Stimulated activated naive CD8-positive, alpha-beta T cell treated with anti-CD3 and anti-CD28 coated beads, Interleukin-15, Interleukin-2, amounts not matched to agents 100 ng/mL and 50 ng/mL, for 24 hours (primary cell): ENCODE measurements around the gene PLPPR3.

ENCODE experiments used
- H3K27ac Mint-ChIP-seq: one replicate; pipeline ENCODE4 v1.8.0; 2021; ENCODE audit warnings: mild to moderate bottlenecking, mixed read lengths
- H3K27me3 Mint-ChIP-seq: one replicate; pipeline ENCODE4 v1.8.0; 2021; ENCODE audit warnings: mixed read lengths
- H3K36me3 Mint-ChIP-seq: one replicate; pipeline ENCODE4 v1.8.0; 2021; ENCODE audit warnings: low read depth, mixed read lengths
- H3K4me1 Mint-ChIP-seq: one replicate; pipeline ENCODE4 v1.8.0; 2021; ENCODE audit warnings: low read depth, mixed read lengths
- H3K4me3 Mint-ChIP-seq: one replicate; pipeline ENCODE4 v1.8.0; 2021; ENCODE audit warnings: mild to moderate bottlenecking, mixed read lengths
- H3K9me3 Mint-ChIP-seq: one replicate; pipeline ENCODE4 v1.8.0; 2021; ENCODE audit warnings: mixed read lengths

PLPPR3 gene

DNA sequence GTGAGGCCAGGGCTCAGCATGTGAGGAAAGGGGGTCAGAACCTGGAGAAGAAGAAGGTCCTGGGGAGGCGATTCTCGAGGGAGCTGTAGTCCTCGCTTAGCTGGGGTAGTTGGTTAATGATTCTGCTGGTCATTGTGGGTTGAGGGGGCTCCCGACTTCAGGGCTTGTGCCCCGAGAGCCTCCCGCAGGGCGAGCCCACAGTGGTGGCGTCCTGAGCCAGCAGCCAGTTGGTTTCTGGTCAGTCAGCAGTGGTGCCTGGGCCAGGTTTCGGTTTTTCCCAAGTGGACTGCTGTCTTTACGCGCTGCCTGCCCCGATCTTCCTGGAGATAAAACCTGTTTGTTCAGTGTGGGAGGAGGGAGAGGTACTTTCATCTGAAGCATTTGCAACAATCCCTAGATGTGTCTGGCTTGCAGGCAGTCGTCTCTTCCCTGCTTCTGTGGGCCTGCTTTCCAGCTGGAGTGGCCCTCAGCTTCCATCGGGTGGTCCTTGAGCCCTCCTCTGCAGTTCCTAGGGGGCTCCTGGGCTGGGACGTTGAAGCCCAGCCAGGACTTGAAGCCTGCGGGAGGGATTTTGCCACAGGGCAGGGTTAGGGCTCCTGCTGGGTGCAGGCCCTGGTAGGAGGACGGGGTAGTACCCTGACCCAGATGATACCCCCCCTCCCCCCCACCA lies 21.3 kb downstream of the PLPPR3 start:
- H3K36me3 Mint-ChIP-seq, result peaks cover 49% of the 10 kb centered on the region
- H3K4me3 Mint-ChIP-seq, result peak overlapping the region; percentile 92
- no peaks in the 10 kb centered on the region for H3K9me3 Mint-ChIP-seq
- H3K27me3 Mint-ChIP-seq, result no peaks in the 10 kb centered on the region
- peaks cover 45% of the 10 kb centered on the region for H3K4me1 Mint-ChIP-seq
- peak overlapping the region; percentile 93 for H3K27ac Mint-ChIP-seq

DNA sequence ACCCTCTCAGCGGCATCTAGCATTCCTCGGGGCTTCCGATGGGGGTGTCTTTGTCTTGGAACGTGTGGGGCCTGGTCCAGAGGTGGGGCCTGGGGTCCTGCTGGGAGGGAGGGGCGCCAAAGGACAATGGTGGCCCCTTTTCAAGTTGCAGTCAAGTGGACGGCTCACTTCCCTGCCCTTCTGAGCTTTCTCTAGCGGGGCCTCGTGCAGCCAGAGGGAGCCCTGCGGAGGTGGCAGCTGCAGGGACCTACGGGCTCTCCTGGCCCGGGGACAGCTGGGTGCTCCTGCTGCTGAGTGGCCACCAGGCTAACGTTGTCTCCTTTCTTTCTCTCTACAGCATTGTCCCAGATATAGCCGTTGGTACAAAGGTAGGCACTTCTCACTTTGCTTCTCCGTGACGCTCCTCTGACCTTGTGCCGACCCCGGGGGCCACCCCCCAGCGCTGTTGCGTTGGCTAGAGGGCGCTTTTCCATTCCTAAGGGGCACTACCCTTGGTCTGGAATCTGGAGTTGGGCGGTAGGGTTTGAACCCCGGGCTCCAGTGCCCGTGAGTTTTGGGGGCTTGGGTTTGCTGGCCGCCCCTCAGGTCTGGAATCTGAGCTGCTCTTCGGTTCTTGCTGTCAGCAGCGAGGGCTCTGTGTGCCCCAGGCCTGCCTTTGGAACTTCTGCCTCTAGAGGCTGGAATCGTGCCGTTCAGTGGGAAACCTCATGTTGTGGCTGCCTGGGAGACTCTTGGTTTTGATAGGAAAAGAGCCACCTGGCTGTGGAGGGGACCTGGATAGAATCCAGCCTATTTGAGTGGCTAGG lies 22.5 kb downstream of the PLPPR3 start:
- Mint-ChIP-seq H3K27me3 (no peaks in the 10 kb centered on the region), H3K27ac (peak overlapping the region; percentile 87), H3K4me3 (peak overlapping the region; percentile 92), H3K9me3 (no peaks in the 10 kb centered on the region), H3K36me3 (peaks cover 42% of the 10 kb centered on the region), H3K4me1 (peaks cover 45% of the 10 kb centered on the region)

- peaks cover 41% of the 10 kb centered on the region for H3K4me1 Mint-ChIP-seq
These were observed 23.2 kb downstream of the PLPPR3 start for GRCh38 chr19:798415-799075.

GRCh38 chr19:797528-798414 lies 24.0 kb downstream of the PLPPR3 start:
- Mint-ChIP-seq H3K36me3 (peaks cover 33% of the 10 kb centered on the region), H3K27me3 (no peaks in the 10 kb centered on the region), H3K4me3 (peak overlapping the region; percentile 95), H3K9me3 (no peaks in the 10 kb centered on the region), H3K4me1 (peaks cover 36% of the 10 kb centered on the region), H3K27ac (peak overlapping the region; percentile 91)

More at GRCh38 chr19:798415-799075, 23.2 kb downstream of the PLPPR3 start:
- Mint-ChIP-seq H3K4me3 (peak overlapping the region; percentile 92), H3K27me3 (no peaks in the 10 kb centered on the region), H3K9me3 (no peaks in the 10 kb centered on the region), H3K36me3 (peaks cover 39% of the 10 kb centered on the region), H3K27ac (peak overlapping the region; percentile 91)

- Mint-ChIP-seq H3K27me3 (no peaks in the 10 kb centered on the region), H3K36me3 (peaks cover 28% of the 10 kb centered on the region), H3K4me3 (peak within 1 kb of the TSS; percentile 95)
These were observed 24.8 kb downstream of the PLPPR3 start, which contains the start of gene PTBP1 for GRCh38 chr19:796692-797527. Gene PTBP1 (plus strand): TSS chr19:797452. CDS start chr19:797498, 46 bp downstream.

DNA sequence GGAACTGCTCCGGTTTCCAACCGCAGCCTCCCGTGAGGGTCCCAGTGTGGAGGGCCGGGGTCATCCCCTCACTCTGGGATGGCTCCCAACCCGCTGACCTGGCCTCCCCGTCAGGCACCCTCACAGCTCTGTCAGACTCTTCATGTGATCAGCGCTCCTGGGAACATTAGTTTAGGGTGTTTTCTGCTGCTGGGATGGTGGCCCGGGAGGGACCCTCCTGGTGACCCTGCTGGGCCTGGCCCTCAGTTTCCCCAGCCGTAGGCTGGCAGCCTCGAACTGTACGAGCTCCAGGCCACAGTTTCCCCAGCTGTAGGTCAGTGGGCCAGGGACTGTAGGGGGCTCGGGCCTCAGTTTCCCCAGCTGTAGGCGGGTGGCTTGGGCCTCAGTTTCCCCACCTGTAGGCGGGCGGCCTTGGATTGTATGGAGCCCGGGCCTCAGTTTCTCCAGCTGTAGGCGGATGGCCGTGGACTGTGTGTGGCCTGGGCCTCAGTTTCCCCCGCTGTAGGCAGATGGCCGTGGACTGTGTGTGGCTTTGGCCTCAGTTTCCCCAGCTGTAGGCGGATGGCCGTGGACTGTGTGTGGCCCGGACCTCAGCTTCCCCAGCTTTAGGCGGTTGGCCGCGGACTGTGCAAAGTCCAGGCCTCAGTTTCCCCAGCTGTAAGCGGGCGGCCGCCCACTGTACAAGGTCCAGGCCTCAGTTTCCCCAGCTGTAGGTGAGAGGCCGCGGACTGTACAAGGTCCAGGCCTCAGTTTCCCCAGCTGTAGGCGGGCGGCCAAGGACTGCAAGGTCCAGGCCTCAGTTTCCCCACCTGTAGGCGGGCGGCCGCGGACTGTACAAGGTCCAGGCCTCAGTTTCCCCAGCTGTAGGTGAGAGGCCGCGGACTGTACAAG lies 25.8 kb downstream of the PLPPR3 start:
- Mint-ChIP-seq H3K9me3 (no peaks in the 10 kb centered on the region), H3K4me1 (peaks cover 23% of the 10 kb centered on the region), H3K36me3 (peaks cover 25% of the 10 kb centered on the region), H3K27ac (no peak overlapping the region), H3K27me3 (no peaks in the 10 kb centered on the region), H3K4me3 (peak overlapping the region; percentile 95)

More at GRCh38 chr19:796692-797527, 24.8 kb downstream of the PLPPR3 start, which contains the start of gene PTBP1:
- Mint-ChIP-seq H3K9me3 (no peaks in the 10 kb centered on the region), H3K4me1 (peaks cover 29% of the 10 kb centered on the region), H3K27ac (peak within 1 kb of the TSS; percentile 97)

DNA sequence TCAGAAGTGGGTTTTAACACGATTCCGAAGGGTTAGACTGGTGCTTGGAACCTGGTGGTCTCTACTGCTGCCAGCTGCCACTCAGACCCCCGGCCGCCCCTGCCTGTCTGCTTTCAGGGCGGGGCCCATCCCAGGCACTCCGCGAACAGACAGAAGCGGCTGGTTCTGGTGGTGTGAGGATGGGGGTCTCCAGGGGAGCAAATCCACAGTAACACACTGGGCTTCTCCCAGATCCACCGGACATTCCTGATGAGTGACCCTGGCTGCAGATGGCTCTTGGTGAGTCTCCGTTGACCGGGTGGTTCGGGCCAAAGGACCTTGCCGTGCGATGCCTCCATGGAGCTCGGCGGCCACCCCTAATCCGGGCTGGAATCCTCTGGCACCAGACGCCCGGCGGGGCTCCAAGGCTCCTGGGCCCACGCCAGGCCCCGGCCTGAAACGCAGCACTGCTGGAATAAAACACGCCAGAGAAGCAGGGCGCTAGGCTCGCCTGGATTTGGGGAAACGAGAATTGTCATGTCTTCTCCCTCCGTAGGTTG lies 26.6 kb downstream of the PLPPR3 start:
- peak overlapping the region; percentile 26 for H3K4me3 Mint-ChIP-seq

DNA sequence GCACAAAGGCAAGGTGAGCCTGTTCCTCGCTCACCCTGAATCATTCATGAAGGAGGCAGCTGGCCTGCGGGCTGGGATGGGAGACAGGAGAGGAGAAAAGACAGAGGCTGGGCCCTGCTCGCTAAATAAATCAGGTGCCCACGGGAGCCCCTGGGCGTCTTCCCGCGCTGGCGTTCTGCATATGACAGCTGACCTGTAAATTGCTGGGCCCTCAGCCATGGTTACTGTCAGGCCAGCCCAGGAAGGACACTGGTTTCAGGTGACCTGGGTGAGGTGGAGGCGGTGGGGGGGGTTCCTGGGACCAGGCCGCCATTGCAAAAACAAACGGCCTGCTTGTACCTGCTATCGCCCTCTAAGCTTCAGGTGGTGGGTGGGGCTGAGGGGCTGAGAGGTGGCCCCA lies 27.9 kb downstream of the PLPPR3 start:
- Mint-ChIP-seq H3K9me3 (no peaks in the 10 kb centered on the region), H3K4me3 (no peak overlapping the region), H3K4me1 (peaks cover 11% of the 10 kb centered on the region), H3K36me3 (peaks cover 6% of the 10 kb centered on the region), H3K27ac (no peak overlapping the region), H3K27me3 (peaks cover 4% of the 10 kb centered on the region)

More for the DNA sequence above, 26.6 kb downstream of the PLPPR3 start:
- Mint-ChIP-seq H3K4me1 (peaks cover 17% of the 10 kb centered on the region), H3K27me3 (no peaks in the 10 kb centered on the region), H3K9me3 (no peaks in the 10 kb centered on the region), H3K27ac (no peak overlapping the region), H3K36me3 (peaks cover 19% of the 10 kb centered on the region)

DNA sequence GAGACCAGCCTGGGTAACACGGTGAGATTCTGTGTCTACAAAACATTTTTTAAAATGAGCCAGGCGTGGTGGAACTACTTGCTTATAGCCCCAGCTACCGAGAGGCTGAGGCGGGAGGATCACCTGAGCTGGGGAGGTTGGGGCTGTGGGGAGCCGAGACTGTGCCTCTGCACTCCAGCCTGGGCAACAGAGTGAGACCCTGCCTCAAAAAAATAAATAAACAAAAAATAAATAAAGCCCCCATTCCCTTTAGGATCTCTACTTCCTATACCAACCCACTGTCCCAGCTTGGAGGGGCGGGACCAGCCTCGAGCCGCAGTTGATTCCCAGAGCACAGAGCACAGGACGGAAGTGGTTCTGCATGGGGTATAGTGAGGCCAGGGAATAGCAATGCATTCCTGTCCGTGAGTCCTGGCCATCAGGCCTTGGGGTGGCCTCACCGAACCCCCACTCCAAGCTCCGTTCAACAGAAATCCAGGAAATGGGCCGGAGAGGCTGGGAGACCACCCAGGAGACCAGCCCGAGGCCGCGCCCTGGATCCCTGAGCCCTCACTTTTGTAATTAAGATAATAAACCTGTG lies 29.4 kb downstream of the PLPPR3 start:
- Mint-ChIP-seq H3K4me1 (peaks cover 11% of the 10 kb centered on the region), H3K27me3 (peaks cover 4% of the 10 kb centered on the region), H3K36me3 (no peaks in the 10 kb centered on the region), H3K9me3 (no peaks in the 10 kb centered on the region), H3K27ac (no peak overlapping the region), H3K4me3 (no peak overlapping the region)

DNA sequence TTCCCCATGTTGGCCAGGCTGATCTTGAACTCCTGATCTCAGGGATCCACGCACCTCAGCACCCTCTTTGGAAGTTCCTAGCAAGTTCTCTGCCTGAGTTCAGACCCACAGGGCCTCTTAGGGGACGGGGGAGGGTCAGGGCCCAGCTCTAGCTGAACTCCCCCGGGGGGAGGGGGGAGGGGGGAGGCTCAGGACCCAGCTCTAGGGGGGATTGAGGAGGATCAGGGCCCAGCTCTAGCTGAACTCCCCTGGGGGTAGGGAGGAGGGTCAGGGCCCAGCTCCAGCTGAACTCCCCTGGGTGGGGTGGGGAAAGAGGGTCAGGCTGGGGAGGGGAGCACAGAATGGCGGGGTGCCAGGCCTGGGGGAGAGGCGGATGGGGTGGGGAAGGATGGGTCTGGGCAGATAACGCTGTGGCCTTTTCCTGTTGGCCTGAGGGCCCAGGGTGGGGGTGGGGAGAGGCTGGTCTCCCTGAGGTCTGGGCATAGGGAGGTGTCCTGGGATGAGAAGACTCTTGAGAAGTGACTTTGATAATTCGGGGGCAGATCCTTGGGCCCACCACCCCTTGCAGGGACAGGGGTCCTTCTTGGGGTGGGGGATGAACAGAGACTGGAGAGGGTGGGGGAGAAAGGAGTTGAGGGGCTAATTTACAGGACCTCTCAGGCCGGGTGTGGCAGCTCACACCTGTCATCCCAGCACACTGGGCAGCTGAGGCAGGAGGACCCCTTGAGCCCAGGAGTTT lies 30.0 kb downstream of the PLPPR3 start:
- Mint-ChIP-seq H3K4me3 (no peak overlapping the region), H3K4me1 (peaks cover 9% of the 10 kb centered on the region), H3K27ac (no peak overlapping the region), H3K36me3 (no peaks in the 10 kb centered on the region), H3K9me3 (no peaks in the 10 kb centered on the region), H3K27me3 (peaks cover 4% of the 10 kb centered on the region)

DNA sequence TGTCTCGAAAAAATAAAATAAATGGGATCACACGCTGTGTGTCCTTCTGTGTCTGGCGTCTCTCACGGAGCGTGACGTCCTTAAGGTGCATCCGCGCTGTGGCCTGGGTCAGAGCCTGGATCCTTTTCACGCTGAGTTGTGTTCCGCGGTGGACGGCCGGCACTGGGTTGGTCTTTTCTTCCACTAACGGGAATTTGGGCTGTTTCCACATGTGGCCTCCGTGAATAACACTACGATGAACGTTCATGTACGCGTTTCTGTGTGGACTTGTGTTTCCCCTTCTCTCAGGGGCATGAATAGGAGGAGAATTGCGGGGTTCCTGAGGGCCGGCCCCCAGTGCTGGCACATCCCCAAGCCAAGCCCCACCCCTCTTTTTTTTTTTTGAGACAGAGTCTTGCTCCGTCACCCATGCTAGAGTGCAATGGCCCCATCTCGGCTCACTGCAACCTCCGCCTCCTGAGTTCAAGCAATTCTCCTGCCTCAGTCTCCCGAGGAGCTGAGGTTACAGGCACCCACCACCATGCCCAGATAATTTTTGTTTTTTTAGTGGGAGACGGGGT lies 30.7 kb downstream of the PLPPR3 start:
- H3K36me3 Mint-ChIP-seq, result no peaks in the 10 kb centered on the region
- H3K27me3 Mint-ChIP-seq, result peaks cover 4% of the 10 kb centered on the region
- no peak overlapping the region for H3K4me3 Mint-ChIP-seq
- peaks cover 7% of the 10 kb centered on the region for H3K4me1 Mint-ChIP-seq
- H3K9me3 Mint-ChIP-seq, result no peaks in the 10 kb centered on the region
- no peak overlapping the region for H3K27ac Mint-ChIP-seq

DNA sequence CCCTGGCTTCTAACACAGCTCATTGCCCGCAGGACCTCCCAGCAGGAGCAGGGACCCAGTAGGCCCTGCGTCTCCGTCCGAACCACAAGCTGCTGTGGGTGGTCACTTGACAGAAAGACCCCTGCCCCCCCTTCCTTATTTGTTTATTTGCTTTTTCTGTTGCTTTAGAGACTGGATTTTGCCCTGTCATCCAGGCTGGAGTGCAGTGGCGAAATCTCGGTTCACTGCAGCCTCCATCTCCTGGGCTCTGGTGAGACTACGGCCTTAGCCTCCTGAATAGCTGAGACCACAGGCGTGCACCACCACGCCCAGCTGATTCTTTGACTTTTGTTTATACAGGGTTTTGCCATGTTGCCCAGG lies 32.1 kb downstream of the PLPPR3 start:
- H3K27ac Mint-ChIP-seq, result no peak overlapping the region
- H3K27me3 Mint-ChIP-seq, result peaks cover 4% of the 10 kb centered on the region
- peaks cover 7% of the 10 kb centered on the region for H3K4me1 Mint-ChIP-seq
- H3K36me3 Mint-ChIP-seq, result no peaks in the 10 kb centered on the region
- H3K4me3 Mint-ChIP-seq, result no peak overlapping the region
- no peaks in the 10 kb centered on the region for H3K9me3 Mint-ChIP-seq
